DOHH2 (cell line): Measurements from ENCODE around the gene CDKN2C.

Experiments
- H3F3A ChIP-seq: fragments of 200-600 bp; sonication (generic), shearing (Covaris generic); 2 replicates; pipeline ENCODE4 v1.6.0; 2016; ENCODE audit warnings: antibody characterized with exemption, mild to moderate bottlenecking; ENCODE audit not compliant: control insufficient read depth, insufficient read depth
- H3K27ac ChIP-seq: fragments of 200-600 bp; sonication (generic); 2 replicates; pipeline ENCODE4 v1.5.1; 2014; ENCODE audit warnings: low read depth, mild to moderate bottlenecking, low read length, moderate library complexity
- H3K27me3 ChIP-seq: fragments of 200-600 bp; sonication (generic); 2 replicates; pipeline ENCODE4 v1.6.1; 2014; ENCODE audit warnings: mild to moderate bottlenecking, low read length, mixed read lengths; ENCODE audit not compliant: control insufficient read depth
- H3K36me3 ChIP-seq: fragments of 200-600 bp; sonication (generic); 2 replicates; pipeline ENCODE4 v1.6.1; 2014; ENCODE audit warnings: mild to moderate bottlenecking, low read length, moderate library complexity, mixed read lengths; ENCODE audit not compliant: control insufficient read depth
- H3K4me1 ChIP-seq: fragments of 200-600 bp; sonication (generic); 2 replicates; pipeline ENCODE4 v1.6.1; 2014; ENCODE audit warnings: mild to moderate bottlenecking, low read length, mixed read lengths; ENCODE audit not compliant: control insufficient read depth
- H3K4me2 ChIP-seq: fragments of 200-600 bp; sonication (generic); 2 replicates; pipeline ENCODE4 v1.6.0; 2014; ENCODE audit warnings: mild to moderate bottlenecking, low read length, moderate library complexity
- H3K4me3 ChIP-seq: fragments of 200-600 bp; sonication (generic); 2 replicates; pipeline ENCODE4 v1.5.1; 2014; ENCODE audit warnings: mild to moderate bottlenecking, low read length, mixed read lengths
- H3K79me2 ChIP-seq: fragments of 200-600 bp; sonication (generic); 2 replicates; pipeline ENCODE4 v1.6.1; 2014; ENCODE audit warnings: mild to moderate bottlenecking, low read length, mixed read lengths; ENCODE audit not compliant: control insufficient read depth
- H3K9me2 ChIP-seq: fragments of 200-600 bp; sonication (generic); replicated peaks from 2 replicates; pipeline ENCODE4 v1.6.1; 2014; ENCODE audit warnings: mild to moderate bottlenecking, low read length, mixed read lengths; ENCODE audit not compliant: control insufficient read depth
- H3K9me3 ChIP-seq: fragments of 200-600 bp; sonication (generic); 2 replicates; pipeline ENCODE4 v1.6.1; 2014; ENCODE audit warnings: antibody characterized with exemption, low read length, mixed read lengths; ENCODE audit not compliant: control insufficient read depth, insufficient read depth
- H4K20me1 ChIP-seq: fragments of 200-600 bp; sonication (generic); 2 replicates; pipeline ENCODE4 v1.6.0; 2014; ENCODE audit warnings: low read depth, mild to moderate bottlenecking, antibody characterized with exemption, low read length, moderate library complexity; ENCODE audit not compliant: control insufficient read depth, insufficient read depth
- CTCF ChIP-seq: fragments of 200-600 bp; sonication (generic); IDR thresholded peaks from one replicate; pipeline ENCODE4 v1.5.1; 2014; ENCODE audit warnings: antibody characterized with exemption, mild to moderate bottlenecking, low read depth, low read length; ENCODE audit not compliant: poor library complexity, severe bottlenecking
- EZH2phosphoT487 ChIP-seq: fragments of 200-600 bp; sonication (generic); IDR thresholded peaks from 2 replicates; pipeline ENCODE4 v1.6.1; 2017; ENCODE audit warnings: borderline replicate concordance, mild to moderate bottlenecking, antibody characterized with exemption, low read length, moderate library complexity, mixed read lengths

Gene CDKN2C

DNA sequence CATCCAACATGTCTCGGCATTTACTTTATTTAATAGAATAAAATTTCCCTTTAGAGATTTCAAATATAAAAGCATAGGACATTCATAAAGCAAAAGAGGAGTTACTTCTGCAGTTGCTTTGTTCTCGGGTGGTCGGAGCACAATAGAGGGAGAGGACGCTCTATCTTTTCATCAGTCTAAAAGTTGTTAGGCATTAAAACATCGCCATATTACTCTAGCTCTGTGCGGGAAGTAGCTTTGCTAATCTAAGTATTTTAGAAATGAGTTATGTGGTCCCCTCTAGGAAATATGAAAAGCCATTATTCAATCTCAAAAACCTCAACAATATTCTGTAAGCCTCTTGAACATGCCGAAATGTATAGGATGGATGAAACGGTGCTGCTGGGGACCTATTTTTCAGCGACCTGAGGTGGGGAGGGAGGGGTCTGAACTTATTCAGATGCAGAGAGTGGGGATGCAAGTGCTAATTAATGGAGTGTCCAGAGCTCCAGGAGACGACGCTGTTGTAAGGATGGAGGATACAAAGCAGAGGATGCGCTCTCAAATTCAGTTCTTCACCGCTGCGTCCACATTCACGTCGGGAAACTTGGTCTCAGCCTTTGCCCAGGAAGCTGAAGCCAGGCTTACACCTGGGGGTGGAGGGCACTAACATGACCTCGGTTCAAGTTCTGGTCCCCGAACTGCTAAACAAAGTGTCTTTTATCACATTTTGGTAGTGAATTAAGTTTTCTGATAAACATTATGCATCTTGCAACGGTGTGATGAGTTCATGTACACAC, 6.3 kb downstream of the CDKN2C start:
- H3K27ac ChIP-seq, result peak overlapping the region; percentile 97
- peak overlapping the region; percentile 88 for H3K4me2 ChIP-seq
- TF ChIP-seq CTCF, result no peak
- TF ChIP-seq EZH2phosphoT487, result no peak
- H3K79me2 ChIP-seq, result peaks cover 99% of the 10 kb centered on the region
- H3K4me1 ChIP-seq, result peaks cover 39% of the 10 kb centered on the region
- no peaks in the 10 kb centered on the region for H3K9me3 ChIP-seq
- no peaks in the 10 kb centered on the region for H3K27me3 ChIP-seq
- peak overlapping the region; percentile 83 for H3K4me3 ChIP-seq
- H4K20me1 ChIP-seq, result no peaks in the 10 kb centered on the region
- no peaks in the 10 kb centered on the region for H3K9me2 ChIP-seq
- peaks cover 13% of the 10 kb centered on the region for H3F3A ChIP-seq
- H3K36me3 ChIP-seq, result peaks cover 55% of the 10 kb centered on the region

DNA sequence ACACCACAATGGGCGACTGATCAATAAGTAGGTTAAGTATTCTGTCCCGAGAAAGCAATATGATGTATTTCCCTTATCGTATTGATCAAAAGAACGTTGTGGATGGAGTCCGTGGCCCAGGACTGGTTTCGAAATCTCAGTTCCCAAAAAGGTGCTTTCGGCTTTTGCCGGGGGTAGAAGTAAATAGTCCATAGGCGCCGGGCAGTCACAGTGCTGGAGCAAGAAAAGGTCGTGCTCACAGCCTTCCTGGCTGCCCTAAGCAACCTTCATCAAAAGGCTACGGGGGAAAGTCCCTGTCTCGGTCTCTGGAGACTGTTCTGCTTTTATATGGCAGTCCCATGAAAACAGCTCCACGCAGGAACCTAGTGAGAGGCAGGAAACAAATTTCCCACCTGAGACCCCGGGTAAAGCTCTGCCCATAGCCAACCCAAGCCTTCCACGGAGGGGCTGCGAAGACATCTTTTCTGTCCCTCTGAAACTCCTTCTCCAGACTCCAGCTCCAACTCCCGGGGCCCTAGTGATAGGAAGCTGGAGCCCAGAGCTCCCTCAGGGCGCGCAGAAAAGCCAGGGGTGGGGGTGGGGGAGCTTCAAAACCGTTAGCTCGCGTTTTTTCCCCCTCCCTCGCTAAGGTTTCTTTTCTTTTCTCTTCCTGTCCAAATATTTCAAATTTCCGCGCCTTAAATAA, 7.0 kb downstream of the CDKN2C start:
- Histone ChIP-seq H3K36me3 (peaks cover 52% of the 10 kb centered on the region), H3K4me3 (peak overlapping the region; percentile 83), H3K27ac (peak overlapping the region; percentile 97), H3K4me2 (peak overlapping the region; percentile 88), H4K20me1 (no peaks in the 10 kb centered on the region), H3K9me2 (no peaks in the 10 kb centered on the region), H3K4me1 (peaks cover 46% of the 10 kb centered on the region), H3K79me2 (peaks cover 99% of the 10 kb centered on the region), H3F3A (peaks cover 13% of the 10 kb centered on the region), H3K27me3 (no peaks in the 10 kb centered on the region), H3K9me3 (no peaks in the 10 kb centered on the region)
- TF ChIP-seq CTCF, result no peak
- no peak for TF ChIP-seq EZH2phosphoT487

- H3K27ac ChIP-seq, result peak overlapping the region; percentile 97
- peak overlapping the region; percentile 88 for H3K4me2 ChIP-seq
- peak overlapping the region; percentile 83 for H3K4me3 ChIP-seq
- H3K9me2 ChIP-seq, result no peaks in the 10 kb centered on the region
- no peaks in the 10 kb centered on the region for H3K9me3 ChIP-seq
- H3K79me2 ChIP-seq, result peaks cover 99% of the 10 kb centered on the region
- peaks cover 13% of the 10 kb centered on the region for H3F3A ChIP-seq
- H3K36me3 ChIP-seq, result peaks cover 47% of the 10 kb centered on the region
- TF ChIP-seq EZH2phosphoT487, result no peak
- no peak for TF ChIP-seq CTCF
- no peaks in the 10 kb centered on the region for H4K20me1 ChIP-seq
- peaks cover 47% of the 10 kb centered on the region for H3K4me1 ChIP-seq
- H3K27me3 ChIP-seq, result no peaks in the 10 kb centered on the region
Observed at GRCh38 chr1:50977575-50978143, 7.6 kb downstream of the CDKN2C start.
